Measurements from ENCODE around the gene ASPSCR1. TPM values are rescaled to one million over a fixed set of nuclear protein-coding genes. Genes with fewer than 3 reads are reported as not detected.

The ASPSCR1 gene
- total RNA-seq, 3 donors from 2014 or later: 15.4 to 31.8 (median 17.9) TPM

DNA sequence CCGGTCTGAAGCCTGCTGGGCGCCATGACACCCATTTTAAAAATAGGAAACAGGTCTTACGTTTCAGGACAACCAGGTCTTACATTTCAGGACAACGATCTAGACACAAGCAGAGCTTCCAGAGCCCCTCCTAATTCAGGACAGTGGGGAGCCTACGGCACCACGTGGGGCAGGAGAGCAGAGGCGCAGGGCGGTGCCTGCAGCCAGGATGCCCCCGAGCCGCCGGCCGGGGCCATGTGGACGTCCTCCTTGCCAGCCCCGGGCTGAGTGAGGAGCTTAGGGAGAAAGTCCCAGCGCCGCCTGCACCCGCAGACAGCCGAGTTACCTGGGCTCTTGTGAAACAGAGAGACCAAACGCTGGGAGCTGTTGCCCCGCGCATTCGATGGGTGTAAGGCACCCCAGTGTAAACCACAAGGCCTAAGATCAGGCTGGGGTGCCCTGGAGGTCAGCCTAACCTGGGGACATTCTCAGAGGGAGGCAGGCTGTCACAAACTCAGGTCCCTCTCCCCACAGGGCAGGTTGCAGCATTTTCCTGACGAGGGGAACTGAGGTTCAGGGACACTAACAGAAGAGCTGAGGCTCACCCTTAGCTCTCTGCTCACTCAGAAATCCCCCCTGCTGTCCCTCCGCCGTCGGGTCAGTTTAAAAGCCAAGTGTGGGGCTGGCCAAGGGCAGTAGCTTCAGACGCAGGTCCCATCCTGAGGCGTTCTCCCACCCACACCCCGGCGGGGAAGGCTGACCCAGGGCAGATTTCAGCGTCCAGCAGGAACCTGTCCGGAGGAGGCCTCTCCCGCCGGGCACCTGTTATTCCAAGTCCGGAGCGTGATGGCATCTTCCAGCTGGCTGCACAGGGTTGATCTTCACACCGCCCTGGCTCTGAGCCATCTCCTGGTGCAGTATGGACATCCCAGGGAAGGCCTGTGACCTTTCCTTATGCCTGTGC is 14.7 kb upstream of the ASPSCR1 start:
- Histone ChIP-seq H3K4me1 (peaks cover 2 to 17% of the 10 kb centered on the region in 2 donors), H3K4me3 (no peak overlapping the region), H3K27me3 (peaks cover 22 to 51% of the 10 kb centered on the region in 2 donors), H3K36me3 (no peaks in the 10 kb centered on the region), H3K9me3 (no peaks in the 10 kb centered on the region), H3K27ac (no peak overlapping the region)
- DNase-seq (ENCODE audit: low spot score in 2 of 2): no peak
- intact Hi-C loops (cut with DNase I; ENCODE audit: low total_unique reads): loop anchor here (2.0 kb wide), 1 partner anchor 60 kb away; the partner anchor contains the start of genes CENPX and LRRC45
- no peak for TF ChIP-seq POLR2A (IDR thresholded peaks at IDR 0.05)
- TF ChIP-seq POLR2AphosphoS5 (IDR thresholded peaks at IDR 0.05): no peak
- TF ChIP-seq, protein P1, sequence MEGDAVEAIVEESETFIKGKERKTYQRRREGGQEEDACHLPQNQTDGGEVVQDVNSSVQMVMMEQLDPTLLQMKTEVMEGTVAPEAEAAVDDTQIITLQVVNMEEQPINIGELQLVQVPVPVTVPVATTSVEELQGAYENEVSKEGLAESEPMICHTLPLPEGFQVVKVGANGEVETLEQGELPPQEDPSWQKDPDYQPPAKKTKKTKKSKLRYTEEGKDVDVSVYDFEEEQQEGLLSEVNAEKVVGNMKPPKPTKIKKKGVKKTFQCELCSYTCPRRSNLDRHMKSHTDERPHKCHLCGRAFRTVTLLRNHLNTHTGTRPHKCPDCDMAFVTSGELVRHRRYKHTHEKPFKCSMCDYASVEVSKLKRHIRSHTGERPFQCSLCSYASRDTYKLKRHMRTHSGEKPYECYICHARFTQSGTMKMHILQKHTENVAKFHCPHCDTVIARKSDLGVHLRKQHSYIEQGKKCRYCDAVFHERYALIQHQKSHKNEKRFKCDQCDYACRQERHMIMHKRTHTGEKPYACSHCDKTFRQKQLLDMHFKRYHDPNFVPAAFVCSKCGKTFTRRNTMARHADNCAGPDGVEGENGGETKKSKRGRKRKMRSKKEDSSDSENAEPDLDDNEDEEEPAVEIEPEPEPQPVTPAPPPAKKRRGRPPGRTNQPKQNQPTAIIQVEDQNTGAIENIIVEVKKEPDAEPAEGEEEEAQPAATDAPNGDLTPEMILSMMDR (IDR thresholded peaks at IDR 0.05): no peak

DNA sequence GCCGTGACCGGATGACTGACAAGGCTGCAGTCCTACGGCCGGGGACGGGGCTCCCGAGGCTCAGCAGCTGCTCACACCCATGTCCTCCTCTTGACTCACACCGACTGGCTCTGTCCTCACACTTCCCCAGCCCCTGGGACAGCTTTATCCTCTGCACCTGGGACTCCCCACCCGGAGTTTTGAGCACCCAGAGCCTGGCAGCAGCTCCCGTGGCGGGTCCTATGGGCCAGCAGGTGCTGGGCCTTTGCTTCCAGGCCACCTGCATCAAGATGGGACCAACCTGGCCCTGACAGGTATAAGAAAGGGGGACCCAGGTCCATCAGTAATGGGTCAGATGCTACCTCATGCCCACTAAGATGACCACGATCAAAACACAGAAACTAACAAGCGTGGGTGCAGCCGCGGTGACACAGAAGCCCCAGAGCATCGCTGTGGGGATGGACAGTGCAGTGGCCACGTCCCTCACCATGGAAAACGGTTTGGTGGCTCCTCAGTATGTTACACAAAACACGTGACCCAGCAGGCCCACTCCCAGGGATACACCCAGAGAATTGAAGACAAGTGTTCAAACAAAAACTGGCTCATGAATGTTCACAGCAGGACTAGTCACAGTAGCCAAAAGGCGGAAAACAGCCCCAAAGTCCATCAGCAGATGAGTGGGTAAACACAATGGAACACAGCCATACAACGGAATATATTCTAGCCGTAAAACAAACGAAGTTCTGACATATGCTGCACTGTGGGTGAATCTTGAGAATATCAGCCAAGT is 13.2 kb upstream of the ASPSCR1 start:
- peaks cover 11 to 20% of the 10 kb centered on the region in 2 donors for H3K4me1 ChIP-seq
- intact Hi-C loops (cut with DNase I; ENCODE audit: low total_unique reads): no loop called here
- no peak overlapping the region for H3K27ac ChIP-seq
- DNase-seq (ENCODE audit: low spot score in 2 of 2): no peak
- peaks cover 16 to 36% of the 10 kb centered on the region in 2 donors for H3K27me3 ChIP-seq
- no peaks in the 10 kb centered on the region for H3K36me3 ChIP-seq
- no peak overlapping the region for H3K4me3 ChIP-seq
- no peaks in the 10 kb centered on the region for H3K9me3 ChIP-seq
- TF ChIP-seq, protein P1 (IDR thresholded peaks at IDR 0.05): no peak
- TF ChIP-seq POLR2AphosphoS5 (IDR thresholded peaks at IDR 0.05) (no peak), POLR2A (IDR thresholded peaks at IDR 0.05) (no peak)

DNA sequence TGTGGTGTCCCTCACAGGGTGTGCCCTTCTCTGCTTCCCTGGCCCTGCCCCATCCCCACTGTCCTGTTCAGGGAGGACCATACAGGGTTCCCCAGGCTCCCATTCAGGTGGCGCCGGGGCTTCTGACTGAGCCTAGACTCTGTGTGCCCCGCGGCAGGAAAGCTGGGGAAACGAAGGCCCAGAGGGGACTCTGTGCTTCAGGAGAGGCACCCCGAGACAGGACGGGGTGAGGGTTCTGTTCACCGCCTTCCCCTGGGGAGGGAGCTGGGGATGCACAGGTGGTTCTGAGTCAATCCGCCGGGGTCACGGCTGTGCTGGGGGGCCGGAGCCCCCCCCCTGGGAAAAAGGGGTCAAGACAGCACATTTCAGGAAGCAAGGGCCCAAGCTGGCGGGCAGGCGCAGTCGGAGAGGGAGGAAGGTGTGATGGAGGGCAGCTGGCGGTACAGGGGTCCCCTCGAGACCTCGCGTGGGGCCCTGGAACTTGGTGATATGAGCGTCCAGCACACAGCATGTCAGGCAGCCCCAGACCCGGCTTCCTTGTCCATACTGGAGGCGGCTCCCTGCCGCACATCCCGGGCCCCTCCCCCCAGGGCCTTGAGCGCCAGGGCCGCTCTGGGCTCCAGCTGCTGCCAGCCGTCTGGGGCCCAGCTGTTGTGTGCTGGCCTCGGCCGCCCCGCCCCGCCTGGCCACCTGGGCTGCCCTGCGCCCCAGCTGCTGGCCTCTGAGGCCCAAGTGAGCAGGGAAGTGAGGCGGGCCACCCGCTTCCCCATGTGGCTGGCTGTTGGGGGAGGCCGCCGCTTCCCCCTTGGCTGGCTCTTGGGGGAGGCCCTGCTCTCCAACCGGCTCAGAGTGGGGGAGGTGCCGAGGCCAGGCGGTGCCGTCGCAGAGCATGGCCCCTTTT is 10.8 kb upstream of the ASPSCR1 start:
- Histone ChIP-seq H3K4me3 (no peak overlapping the region), H3K36me3 (no peaks in the 10 kb centered on the region), H3K27me3 (peaks cover 5 to 21% of the 10 kb centered on the region in 2 donors), H3K4me1 (peaks cover 8 to 11% of the 10 kb centered on the region in 2 donors), H3K27ac (no peak overlapping the region), H3K9me3 (no peaks in the 10 kb centered on the region)
- no peak for DNase-seq (ENCODE audit: low spot score in 2 of 2)
- no peak for TF ChIP-seq POLR2A (IDR thresholded peaks at IDR 0.05)
- TF ChIP-seq, protein P1 (IDR thresholded peaks at IDR 0.05): no peak
- TF ChIP-seq POLR2AphosphoS5 (IDR thresholded peaks at IDR 0.05): no peak
- intact Hi-C loops (cut with DNase I; ENCODE audit: low total_unique reads): no loop called here

DNA sequence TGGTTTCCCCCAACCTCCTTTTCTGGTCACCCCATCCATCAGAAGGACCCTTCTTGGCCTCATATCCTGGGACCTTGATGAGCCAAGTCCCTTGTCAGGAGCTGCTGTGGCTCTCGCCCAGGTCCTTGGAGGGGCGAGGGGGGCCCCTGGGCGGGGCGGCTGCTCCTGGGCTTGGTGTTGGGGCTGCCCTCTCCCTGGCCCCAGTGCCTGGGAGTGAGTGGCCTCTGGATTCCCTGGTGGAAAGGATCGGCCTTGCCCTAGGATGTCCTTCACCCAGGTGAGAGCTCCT is 10.2 kb upstream of the ASPSCR1 start:
- peaks cover 8 to 11% of the 10 kb centered on the region in 2 donors for H3K4me1 ChIP-seq
- TF ChIP-seq, protein P1 (IDR thresholded peaks at IDR 0.05): no peak
- TF ChIP-seq POLR2A (IDR thresholded peaks at IDR 0.05) (no peak), POLR2AphosphoS5 (IDR thresholded peaks at IDR 0.05) (no peak)
- no peak for DNase-seq (ENCODE audit: low spot score in 2 of 2)
- H3K27ac ChIP-seq: no peak overlapping the region
- H3K36me3 ChIP-seq: no peaks in the 10 kb centered on the region
- H3K4me3 ChIP-seq: no peak overlapping the region
- intact Hi-C loops (cut with DNase I; ENCODE audit: low total_unique reads): no loop called here
- no peaks in the 10 kb centered on the region for H3K9me3 ChIP-seq
- H3K27me3 ChIP-seq: peaks cover 0 to 15% of the 10 kb centered on the region in 2 donors
